Heart right ventricle (tissue), 16 donors: ENCODE results near the gene IDH3G. TPM values are rescaled to one million over a fixed set of nuclear protein-coding genes. Genes with fewer than 3 reads are reported as not detected.

Experiments used
- ATAC-seq, 8 donors: fragments of 200-7000 bp; cut with Tn5 transposase; one replicate each; pipeline ENCODE4 v1.9.1; 2020; ENCODE audit warnings: mild to moderate bottlenecking in 8 of 8, moderate library complexity in 8 of 8, moderate number of reproducible peaks in 1 of 8
- DNase-seq, 2 donors: peaks; one replicate each; pipeline ENCODE4 v3.0.0-alpha.2; 2020
- H3K27ac ChIP-seq, 10 donors: fragments of 200-600 bp; sonication (generic) in 2 of 10; one replicate each; pipeline versions ENCODE4 v1.5.0 to v1.8.0; 2020 to 2022; ENCODE audit warnings: mild to moderate bottlenecking in 3 of 10
- H3K27me3 ChIP-seq, 7 donors: fragments of 200-600 bp; one replicate each; pipeline ENCODE4 v1.8.0; 2021 to 2022; ENCODE audit warnings: mild to moderate bottlenecking in 2 of 7
- H3K36me3 ChIP-seq, 9 donors: fragments of 200-600 bp; sonication (generic) in 1 of 9; one replicate each; pipeline versions ENCODE4 v1.5.0 to v1.8.0; 2020 to 2022; ENCODE audit warnings: mild to moderate bottlenecking in 2 of 9
- H3K4me1 ChIP-seq, 9 donors: fragments of 200-600 bp; sonication (generic) in 1 of 9; one replicate each; pipeline versions ENCODE4 v1.5.0 to v1.8.0; 2020 to 2022; ENCODE audit warnings: mild to moderate bottlenecking in 4 of 9
- H3K4me3 ChIP-seq, 10 donors: fragments of 200-600 bp; sonication (generic) in 2 of 10; one replicate each; pipeline versions ENCODE4 v1.5.0 to v1.8.0; 2020 to 2022; ENCODE audit warnings: mild to moderate bottlenecking in 7 of 10, moderate library complexity in 2 of 10
- H3K9me3 ChIP-seq, 11 donors: fragments of 200-600 bp in 10 of 11; sonication (generic) in 2 of 11; one replicate each; pipeline versions ENCODE4 v1.5.0 to v1.8.0; 2013 to 2022; ENCODE audit warnings: mild to moderate bottlenecking in 2 of 11, control low read depth in 1 of 11, moderate library complexity in 1 of 11
- WGBS, 2 donors: extraction: QIAGEN DNeasy Blood & Tissue Kit; methylation state at CpG; one replicate each; pipeline ENCODE4 v1.1.7; 2013; ENCODE audit warnings: inconsistent platforms in 1 of 2; 5-methylcytosine and 5-hydroxymethylcytosine counted together
- intact Hi-C, 10 donors: fragments of 100-400 bp; cut with DNase I; formaldehyde crosslinking; loops; one replicate each; pipeline versions ENCODE4 v1.11.1 to v1.14.2; 2022
- polyA plus RNA-seq, 2 donors: library from polyadenylated mRNA; stranded (reverse); fragments of 200-250 nt; gene quantifications; one replicate each; pipeline ENCODE4 v1.2.3, GENCODE V29; 2013
- total RNA-seq, 10 donors: library from RNA; stranded (reverse); fragmentation: NEBNext Ultra II Directional in 3 of 10; extraction: Animal tissue kit (Norgen Biotek cat#: 25700) in 3 of 10; gene quantifications; one replicate each; pipeline versions ENCODE4 v1.2.1 to v1.2.4, GENCODE V29; 2021 to 2023
- TF ChIP-seq, protein P1 (sequence below), 9 donors: fragments of 200-600 bp; sonication (generic) in 2 of 9; IDR thresholded peaks; one replicate each; pipeline versions ENCODE4 v1.5.0 to v1.8.0; 2021 to 2022; ENCODE audit warnings: antibody characterized with exemption in 9 of 9, mild to moderate bottlenecking in 5 of 9, moderate library complexity in 1 of 9
- donor health status: Arrhythmogenic right ventricular cardiomyopathy.
- donor health status: ischemic (EF 13 %, LVEDD 7.1; RV severe dilation, severe dysfunction).
- donor health status: healthy with polysubstance abuse.
- donor health status: DM: no; HTN: yes; CAD: no.
- donor health status: DM: no; HTN: no; CAD: no.
- donor health status: ischemic (EF 25% LVEDD 6.9; RV normal size, moderate dysfunction).
- donor health status: ischemic (EF 25% LVEDD 5.7; RV mildly dilated, moderate dysfunction).
- donor health status: healthy.
- donor health status: DM: yes; HTN: yes; CAD: no.
- donor health status: Ischemic cardiomyopathy.
- donor health status: ischemic (EF 35%, LVEDD 5.7; RV mildly dilated, moderate dysfunction).
- donor health status: nonischemic (EF 11% LVEDD 7.7; RV severe dilation, severe dysfunction).
- donor health status: DM: yes; HTN: yes; CAD: no.
- donor health status: PGD.
- donor health status: ischemic (EF 29% LVEDD 5.4; RV normal size, mild dysfunction).
- donor health status: nonischemic (EF 23%, LVEDD 6.1; RV moderate dilation, normal function).

Gene IDH3G
- total and polyA plus RNA-seq, 12 donors: 58.7 to 97.2 (median 74.5) TPM

GRCh38 chrX:153777261-153778090 lies 16.7 kb downstream of the IDH3G start:
- Histone ChIP-seq H3K4me3 (no peak overlapping the region), H3K4me1 (peaks cover 0 to 26% (median 6%) of the 10 kb centered on the region in 9 donors), H3K27me3 (peaks cover 0 to 19% (median 0%) of the 10 kb centered on the region in 7 donors), H3K9me3 (no peaks in the 10 kb centered on the region), H3K27ac (no peak overlapping the region), H3K36me3 (no peaks in the 10 kb centered on the region)
- WGBS, 2 donors: 88% methylated on average over 25 to 34 of the region's 34 CpGs
- TF ChIP-seq, protein P1, sequence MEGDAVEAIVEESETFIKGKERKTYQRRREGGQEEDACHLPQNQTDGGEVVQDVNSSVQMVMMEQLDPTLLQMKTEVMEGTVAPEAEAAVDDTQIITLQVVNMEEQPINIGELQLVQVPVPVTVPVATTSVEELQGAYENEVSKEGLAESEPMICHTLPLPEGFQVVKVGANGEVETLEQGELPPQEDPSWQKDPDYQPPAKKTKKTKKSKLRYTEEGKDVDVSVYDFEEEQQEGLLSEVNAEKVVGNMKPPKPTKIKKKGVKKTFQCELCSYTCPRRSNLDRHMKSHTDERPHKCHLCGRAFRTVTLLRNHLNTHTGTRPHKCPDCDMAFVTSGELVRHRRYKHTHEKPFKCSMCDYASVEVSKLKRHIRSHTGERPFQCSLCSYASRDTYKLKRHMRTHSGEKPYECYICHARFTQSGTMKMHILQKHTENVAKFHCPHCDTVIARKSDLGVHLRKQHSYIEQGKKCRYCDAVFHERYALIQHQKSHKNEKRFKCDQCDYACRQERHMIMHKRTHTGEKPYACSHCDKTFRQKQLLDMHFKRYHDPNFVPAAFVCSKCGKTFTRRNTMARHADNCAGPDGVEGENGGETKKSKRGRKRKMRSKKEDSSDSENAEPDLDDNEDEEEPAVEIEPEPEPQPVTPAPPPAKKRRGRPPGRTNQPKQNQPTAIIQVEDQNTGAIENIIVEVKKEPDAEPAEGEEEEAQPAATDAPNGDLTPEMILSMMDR (IDR thresholded peaks at IDR 0.05): no peak
- ATAC-seq: no peak
- DNase-seq: peak in 1 of 2 donors; percentile 2
- intact Hi-C loops: no loop called here

DNA sequence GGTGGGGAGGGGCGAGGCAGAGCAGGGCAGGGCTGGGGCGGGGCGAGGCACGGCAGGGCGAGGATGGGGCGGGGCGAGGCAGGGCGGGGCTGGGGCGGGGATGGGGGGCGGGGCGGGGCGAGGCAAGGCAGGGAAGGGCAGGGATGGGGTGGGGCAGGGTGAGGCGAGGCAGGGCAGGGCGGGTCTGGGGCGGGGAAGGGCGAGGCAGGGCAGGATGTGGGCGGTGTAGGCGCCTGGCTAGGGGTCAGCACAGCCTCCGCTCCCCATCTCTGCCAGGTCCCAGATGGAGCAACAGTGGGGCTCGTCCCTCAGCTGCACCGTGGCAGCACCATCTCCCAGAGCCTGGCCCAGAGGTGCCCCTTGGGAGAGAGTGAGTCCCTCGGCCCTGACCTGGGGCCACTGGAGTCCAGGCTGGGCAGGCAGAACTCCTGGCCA lies 17.5 kb downstream of the IDH3G start:
- no peaks in the 10 kb centered on the region for H3K36me3 ChIP-seq
- 78 to 94% methylated on average over 2 to 9 of the region's 22 CpGs for WGBS, 2 donors
- TF ChIP-seq, protein P1 (IDR thresholded peaks at IDR 0.05): no peak

GRCh38 chrX:153776120-153776599 lies 18.0 kb downstream of the IDH3G start:
- H3K27ac ChIP-seq: no peak overlapping the region
- H3K9me3 ChIP-seq: no peaks in the 10 kb centered on the region
- peaks cover 0 to 8% (median 0%) of the 10 kb centered on the region in 7 donors for H3K27me3 ChIP-seq
- DNase-seq (no peak), ATAC-seq (no peak)
- WGBS, 2 donors: 78 to 90% methylated on average over 8 to 18 of the region's 20 CpGs
- TF ChIP-seq, protein P1 (IDR thresholded peaks at IDR 0.05): no peak
- no peak overlapping the region for H3K4me3 ChIP-seq
- intact Hi-C loops: no loop called here
- peaks cover 0 to 13% (median 6%) of the 10 kb centered on the region in 9 donors for H3K4me1 ChIP-seq
- no peaks in the 10 kb centered on the region for H3K36me3 ChIP-seq

More for the DNA sequence above, 17.5 kb downstream of the IDH3G start:
- DNase-seq (no peak), ATAC-seq (no peak)
- H3K4me3 ChIP-seq: no peak overlapping the region
- no peaks in the 10 kb centered on the region for H3K9me3 ChIP-seq
- intact Hi-C loops: no loop called here
- no peak overlapping the region for H3K27ac ChIP-seq
- peaks cover 0 to 13% (median 0%) of the 10 kb centered on the region in 7 donors for H3K27me3 ChIP-seq
- peaks cover 0 to 17% (median 6%) of the 10 kb centered on the region in 9 donors for H3K4me1 ChIP-seq

- WGBS, 2 donors: 93 to 94% methylated on average over 41 of the region's 42 CpGs
- Histone ChIP-seq H3K4me3 (no peak overlapping the region), H3K27ac (no peak overlapping the region), H3K9me3 (no peaks in the 10 kb centered on the region), H3K36me3 (no peaks in the 10 kb centered on the region), H3K4me1 (peaks cover 0 to 6% (median 3%) of the 10 kb centered on the region in 9 donors), H3K27me3 (peaks cover 0 to 1% (median 0%) of the 10 kb centered on the region in 7 donors)
- no peak for DNase-seq
- TF ChIP-seq, protein P1 (IDR thresholded peaks at IDR 0.05): no peak
- no peak for ATAC-seq
- intact Hi-C loops: no loop called here
Measured at GRCh38 chrX:153775293-153776119, 18.7 kb downstream of the IDH3G start.
